ENCODE results near the gene LPCAT3.

GRCh38 chr12:6945613-6946012 lies 72.7 kb downstream of the LPCAT3 start:
- TF ChIP-seq TCF12 (IDR thresholded peaks at IDR 0.05; ENCODE audit: low read depth) (no peak), FOXM1 (IDR thresholded peaks at IDR 0.05; ENCODE audit: borderline replicate concordance, low read depth) (no peak), EP300 (IDR thresholded peaks at IDR 0.05; ENCODE audit: borderline replicate concordance) (no peak), EGR1 (IDR thresholded peaks at IDR 0.05) (no peak), TAF1 (IDR thresholded peaks at IDR 0.05; ENCODE audit: low read depth) (no peak)

All from Ishikawa (cell line).